Caco-2 (cell line): ENCODE results near the gene FOXO3. TPM values are rescaled to one million over a fixed set of nuclear protein-coding genes. Genes with fewer than 3 reads are reported as not detected.

Source experiments
- BruUV-seq: library from RNA; stranded (reverse); fragments of 400-500 nt; replicated peaks from 2 replicates; lab custom pipeline; 2021; lab: Mats Ljungman, UMichigan
- CTCF ChIA-PET: fragments of 300-600 bp; sonication (Branson Sonifier 250); formaldehyde crosslinking; loops from one replicate; lab custom pipeline; 2022; ENCODE audit warnings: antibody characterized with exemption; lab: Charles Lee
- POLR2A ChIA-PET: fragments of 300-600 bp; sonication (Branson Sonifier 250); formaldehyde crosslinking; loops from one replicate; lab custom pipeline; 2022; ENCODE audit warnings: antibody characterized with exemption; lab: Charles Lee
- DNase-seq, 2 experiments: peaks; one replicate each; pipeline versions ENCODE4 v3.0.0 to v3.0.0-alpha.2; 2020 to 2022
- H3K27me3 ChIP-seq: replicated peaks from 2 replicates; pipeline ENCODE4 v1.6.0; 2011; ENCODE audit warnings: low read length; ENCODE audit not compliant: control insufficient read depth, insufficient read depth
- H3K36me3 ChIP-seq: 2 replicates; pipeline ENCODE4 v1.5.1; 2011; ENCODE audit warnings: low read length; ENCODE audit not compliant: control insufficient read depth, insufficient read depth
- H3K4me1 ChIP-seq: fragments of 250-450 bp; sonication (Bioruptor Pico); 2 replicates; pipeline ENCODE4 v1.5.1; 2020; ENCODE audit warnings: mild to moderate bottlenecking
- H3K4me3 ChIP-seq: 2 replicates; pipeline ENCODE4 v1.5.1; 2011; ENCODE audit warnings: low read depth, mild to moderate bottlenecking, control low read depth, low read length
- H3K9me3 ChIP-seq: fragments of 250-450 bp; sonication (Bioruptor Pico); 2 replicates; pipeline ENCODE4 v1.5.1; 2020; ENCODE audit warnings: mild to moderate bottlenecking, moderate library complexity
- H3K27ac Mint-ChIP-seq: one replicate; pipeline ENCODE4 v1.8.0; 2022; ENCODE audit warnings: mixed read lengths; ENCODE audit not compliant: unreplicated experiment
- H3K27me3 Mint-ChIP-seq: one replicate; pipeline ENCODE4 v1.8.0; 2022; ENCODE audit warnings: mixed read lengths; ENCODE audit not compliant: insufficient read depth, unreplicated experiment
- H3K36me3 Mint-ChIP-seq: one replicate; pipeline ENCODE4 v1.8.0; 2022; ENCODE audit warnings: mild to moderate bottlenecking, mixed read lengths; ENCODE audit not compliant: insufficient read depth, unreplicated experiment
- H3K4me1 Mint-ChIP-seq: one replicate; pipeline ENCODE4 v1.8.0; 2022; ENCODE audit warnings: low read depth, mixed read lengths; ENCODE audit not compliant: unreplicated experiment
- H3K4me3 Mint-ChIP-seq: one replicate; pipeline ENCODE4 v1.8.0; 2022; ENCODE audit warnings: mild to moderate bottlenecking, moderate library complexity, mixed read lengths; ENCODE audit not compliant: unreplicated experiment
- H3K9me3 Mint-ChIP-seq: one replicate; pipeline ENCODE4 v1.8.0; 2022; ENCODE audit warnings: mixed read lengths; ENCODE audit not compliant: unreplicated experiment
- CTCF ChIP-seq, 2 experiments: fragments of 200-600 bp in 1 of 2; IDR thresholded peaks; 1 replicate in 1 of 2; 2 replicates in 1 of 2; pipeline versions ENCODE4 v1.5.1 to v1.8.0; 2011 to 2022; ENCODE audit warnings: antibody characterized with exemption in 1 of 2, control low read depth in 1 of 2, inconsistent platforms in 1 of 2, low read depth in 1 of 2, low read length in 1 of 2, mild to moderate bottlenecking in 1 of 2, moderate library complexity in 1 of 2; ENCODE audit not compliant: insufficient read depth in 1 of 2, severe bottlenecking in 1 of 2, unreplicated experiment in 1 of 2
- intact Hi-C: fragments of 100-400 bp; cut with micrococcal nuclease; formaldehyde crosslinking; loops from one replicate; pipeline ENCODE4 v1.10.0; 2022; ENCODE audit not compliant: unreplicated experiment
- total RNA-seq: library from RNA; stranded (reverse); gene quantifications from 2 replicates; pipeline ENCODE4 v1.2.3, GENCODE V29; 2022

Gene FOXO3
- total RNA-seq, 1 experiment from 2014 or later: 34.3 TPM

GRCh38 chr6:108585359-108585758 is 24.6 kb downstream of the FOXO3 start:
- H3K27me3 Mint-ChIP-seq: no peaks in the 10 kb centered on the region
- intact Hi-C loops: no loop called here

GRCh38 chr6:108585921-108586536 is 25.3 kb downstream of the FOXO3 start:
- intact Hi-C loops: no loop called here
- ChIA-PET POLR2A (no interaction called here), CTCF (no interaction called here)
- Histone ChIP-seq H3K4me1 (no peaks in the 10 kb centered on the region; the same call in 1 of the 2 replicates), H3K4me3 (no peak overlapping the region), H3K27me3 (no peaks in the 10 kb centered on the region), H3K9me3 (no peaks in the 10 kb centered on the region), H3K36me3 (no peaks in the 10 kb centered on the region)
- Mint-ChIP-seq H3K27me3 (no peaks in the 10 kb centered on the region), H3K4me3 (no peak overlapping the region), H3K27ac (no peak overlapping the region), H3K9me3 (no peaks in the 10 kb centered on the region), H3K36me3 (peaks cover 4% of the 10 kb centered on the region), H3K4me1 (peaks cover 24% of the 10 kb centered on the region)
- no peak for DNase-seq
- no TSS peak for BruUV-seq
- no peak for TF ChIP-seq CTCF (IDR thresholded peaks at IDR 0.05; ENCODE audit: insufficient read depth in 1 of 2, low read depth in 1 of 2, low read length in 1 of 2, severe bottlenecking in 1 of 2, unreplicated experiment in 1 of 2)

More at GRCh38 chr6:108585359-108585758, 24.6 kb downstream of the FOXO3 start:
- Histone ChIP-seq H3K27me3 (no peaks in the 10 kb centered on the region), H3K9me3 (no peaks in the 10 kb centered on the region), H3K4me3 (no peak overlapping the region), H3K36me3 (no peaks in the 10 kb centered on the region), H3K4me1 (no peaks in the 10 kb centered on the region; the same call in 1 of the 2 replicates)
- Mint-ChIP-seq H3K27ac (no peak overlapping the region), H3K9me3 (no peaks in the 10 kb centered on the region), H3K36me3 (no peaks in the 10 kb centered on the region), H3K4me1 (peaks cover 28% of the 10 kb centered on the region), H3K4me3 (no peak overlapping the region)
- POLR2A ChIA-PET: no interaction called here
- no peak for DNase-seq
- CTCF ChIA-PET: no interaction called here
- no TSS peak for BruUV-seq
- TF ChIP-seq CTCF (IDR thresholded peaks at IDR 0.05; ENCODE audit: insufficient read depth in 1 of 2, low read depth in 1 of 2, low read length in 1 of 2, severe bottlenecking in 1 of 2, unreplicated experiment in 1 of 2): no peak

GRCh38 chr6:108587258-108588059 is 26.7 kb downstream of the FOXO3 start:
- TF ChIP-seq CTCF (IDR thresholded peaks at IDR 0.05; ENCODE audit: insufficient read depth in 1 of 2, low read depth in 1 of 2, low read length in 1 of 2, severe bottlenecking in 1 of 2, unreplicated experiment in 1 of 2): no peak
- H3K9me3 ChIP-seq: no peaks in the 10 kb centered on the region
- DNase-seq: no peak
- Mint-ChIP-seq H3K27ac (no peak overlapping the region), H3K9me3 (no peaks in the 10 kb centered on the region), H3K36me3 (peaks cover 9% of the 10 kb centered on the region), H3K4me3 (no peak overlapping the region), H3K4me1 (peaks cover 22% of the 10 kb centered on the region), H3K27me3 (no peaks in the 10 kb centered on the region)
- no TSS peak for BruUV-seq
- no peak overlapping the region for H3K4me3 ChIP-seq
- intact Hi-C loops: no loop called here
- H3K36me3 ChIP-seq: no peaks in the 10 kb centered on the region
- ChIA-PET CTCF (no interaction called here), POLR2A (no interaction called here)
- H3K27me3 ChIP-seq: no peaks in the 10 kb centered on the region
- no peaks in the 10 kb centered on the region; the same call in 1 of the 2 replicates for H3K4me1 ChIP-seq
